Thyroid gland (tissue), 4 donors: Measurements from ENCODE around the gene HECTD2. TPM values are rescaled to one million over a fixed set of nuclear protein-coding genes. Genes with fewer than 3 reads are reported as not detected.

Experiments used
- DNase-seq, 2 donors: peaks; one replicate each; pipeline ENCODE4 v3.0.0-alpha.2; 2019
- H3K27ac ChIP-seq, 3 donors: fragments of 200-600 bp; sonication (generic); 1 replicate in 2 of 3; 2 replicates in 1 of 3; pipeline ENCODE4 v1.5.1; 2016 to 2019; ENCODE audit warnings: mild to moderate bottlenecking in 1 of 3, moderate library complexity in 1 of 3
- H3K27me3 ChIP-seq: fragments of 200-600 bp; sonication (generic); one replicate; pipeline ENCODE4 v1.5.1; 2019
- H3K36me3 ChIP-seq, 2 donors: fragments of 200-600 bp; sonication (generic); one replicate each; pipeline ENCODE4 v1.5.1; 2016 to 2019
- H3K4me1 ChIP-seq, 2 donors: fragments of 200-600 bp; sonication (generic); one replicate each; pipeline ENCODE4 v1.5.1; 2017 to 2019
- H3K4me3 ChIP-seq, 3 donors: fragments of 200-600 bp; sonication (generic); replicated peaks in 1 of 3; 1 replicate in 2 of 3; 2 replicates in 1 of 3; pipeline ENCODE4 v1.5.1; 2016; ENCODE audit warnings: mild to moderate bottlenecking in 1 of 3
- H3K9me3 ChIP-seq: fragments of 200-600 bp; sonication (generic); one replicate; pipeline ENCODE4 v1.5.1; 2017
- POLR2A ChIP-seq, 2 donors: fragments of 450-650 bp; IDR thresholded peaks; one replicate each; pipeline ENCODE4 v1.6.1; 2017; ENCODE audit warnings: antibody characterized with exemption in 2 of 2, mild to moderate bottlenecking in 2 of 2, moderate library complexity in 1 of 2
- WGBS, 2 donors: methylation state at CpG; one replicate each; pipeline ENCODE4 v1.1.5; 2017; 5-methylcytosine and 5-hydroxymethylcytosine counted together
- intact Hi-C: fragments of 100-400 bp; cut with DNase I; formaldehyde crosslinking; loops from one replicate; pipeline ENCODE4 v1.15.1; 2023
- total RNA-seq, 4 donors: library from RNA; depleted of rRNA; stranded (reverse); fragments of >200 nt; gene quantifications; one replicate each; pipeline ENCODE4 v1.2.3, GENCODE V29; 2016
- TF ChIP-seq, protein P1 (sequence below), 6 experiments: fragments of 200-600 bp in 3 of 6; fragments of 450-650 bp in 3 of 6; sonication (generic) in 3 of 6; IDR thresholded peaks; one replicate each; pipeline ENCODE4 v1.5.1; 2016 to 2019; ENCODE audit warnings: antibody characterized with exemption in 6 of 6, mild to moderate bottlenecking in 2 of 6, inconsistent platforms in 1 of 6, moderate library complexity in 1 of 6

The HECTD2 gene
- total RNA-seq, 4 donors from 2014 or later, result 16.0 to 25.2 (median 20.6) TPM

DNA sequence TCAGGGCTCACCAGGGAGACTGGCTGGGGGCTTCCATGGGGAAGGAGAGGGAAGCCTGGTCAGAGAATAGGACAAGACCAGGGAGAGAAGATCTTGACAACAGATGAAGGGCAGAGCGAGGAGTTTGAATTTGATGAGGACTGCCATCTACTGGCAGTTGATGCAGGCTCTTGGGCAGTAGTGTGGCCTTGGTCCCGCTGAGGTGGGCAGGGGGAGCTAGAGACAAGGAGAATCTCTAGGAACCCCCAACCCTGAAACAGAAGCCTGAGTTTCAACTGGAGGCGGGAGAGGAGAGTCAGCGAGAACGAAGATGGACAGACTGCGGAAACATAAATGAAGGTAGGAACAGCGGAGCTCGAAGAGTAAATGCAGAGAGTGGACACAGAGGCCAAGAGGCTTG lies 141.7 kb downstream of the HECTD2 start:
- intact Hi-C loops, result loop anchor here (10.0 kb wide), 1 partner anchor 83 kb away; the partner anchor contains the start of gene PPP1R3C
- TF ChIP-seq, protein P1, sequence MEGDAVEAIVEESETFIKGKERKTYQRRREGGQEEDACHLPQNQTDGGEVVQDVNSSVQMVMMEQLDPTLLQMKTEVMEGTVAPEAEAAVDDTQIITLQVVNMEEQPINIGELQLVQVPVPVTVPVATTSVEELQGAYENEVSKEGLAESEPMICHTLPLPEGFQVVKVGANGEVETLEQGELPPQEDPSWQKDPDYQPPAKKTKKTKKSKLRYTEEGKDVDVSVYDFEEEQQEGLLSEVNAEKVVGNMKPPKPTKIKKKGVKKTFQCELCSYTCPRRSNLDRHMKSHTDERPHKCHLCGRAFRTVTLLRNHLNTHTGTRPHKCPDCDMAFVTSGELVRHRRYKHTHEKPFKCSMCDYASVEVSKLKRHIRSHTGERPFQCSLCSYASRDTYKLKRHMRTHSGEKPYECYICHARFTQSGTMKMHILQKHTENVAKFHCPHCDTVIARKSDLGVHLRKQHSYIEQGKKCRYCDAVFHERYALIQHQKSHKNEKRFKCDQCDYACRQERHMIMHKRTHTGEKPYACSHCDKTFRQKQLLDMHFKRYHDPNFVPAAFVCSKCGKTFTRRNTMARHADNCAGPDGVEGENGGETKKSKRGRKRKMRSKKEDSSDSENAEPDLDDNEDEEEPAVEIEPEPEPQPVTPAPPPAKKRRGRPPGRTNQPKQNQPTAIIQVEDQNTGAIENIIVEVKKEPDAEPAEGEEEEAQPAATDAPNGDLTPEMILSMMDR (IDR thresholded peaks at IDR 0.05), result peak in 3 of 6 experiments; percentile 16 to 32 (median 26)
- no peak for TF ChIP-seq POLR2A (IDR thresholded peaks at IDR 0.05)
- Histone ChIP-seq H3K36me3 (no peaks in the 10 kb centered on the region), H3K4me1 (no peaks in the 10 kb centered on the region), H3K4me3 (no peak overlapping the region), H3K27ac (no peak overlapping the region), H3K27me3 (no peaks in the 10 kb centered on the region), H3K9me3 (no peaks in the 10 kb centered on the region)
- WGBS, 2 donors, result 51 to 52% methylated on average over 8 of the region's 8 CpGs
- peak in 1 of 2 donors; percentile 15 for DNase-seq

DNA sequence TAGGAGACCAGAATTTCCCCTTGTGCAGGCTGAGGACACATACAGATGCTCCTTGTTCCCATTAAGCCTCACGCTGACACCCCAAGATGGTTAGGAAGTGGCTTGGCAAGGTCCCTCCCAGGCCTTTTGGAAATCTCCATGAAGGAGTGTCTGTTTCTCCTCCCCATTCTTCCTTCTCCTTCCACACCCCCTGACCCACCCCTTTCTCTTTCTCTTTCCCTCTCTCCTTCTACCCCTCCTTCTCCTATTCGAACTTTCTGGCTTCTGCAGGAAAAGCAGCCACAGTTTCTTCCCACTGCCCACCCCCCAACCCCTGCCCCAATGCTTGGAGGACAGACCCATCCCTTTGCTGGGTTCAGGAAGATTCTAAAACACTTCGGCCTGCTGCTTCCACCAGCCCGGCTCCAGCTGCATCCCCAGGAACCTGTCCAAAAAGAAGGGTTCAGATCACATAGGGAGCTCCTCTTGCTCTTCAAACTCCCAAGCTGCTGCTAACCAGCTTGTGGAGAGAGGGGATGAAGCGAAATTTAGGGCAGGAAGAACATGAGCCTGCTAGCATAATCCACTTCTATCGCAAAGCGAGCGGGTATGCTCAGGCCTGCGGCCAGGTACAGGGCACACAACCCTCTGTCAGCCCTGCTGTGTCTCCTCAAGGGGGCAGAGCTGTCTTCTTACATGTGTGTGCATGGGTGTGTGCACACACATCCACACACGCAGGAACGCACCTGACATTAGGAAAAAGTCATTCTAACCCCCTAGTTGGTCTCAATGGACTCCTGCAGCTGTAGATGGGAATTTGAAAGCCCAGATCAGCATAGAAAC lies 142.3 kb downstream of the HECTD2 start:
- Histone ChIP-seq H3K36me3 (no peaks in the 10 kb centered on the region), H3K27ac (no peak overlapping the region), H3K27me3 (no peaks in the 10 kb centered on the region), H3K9me3 (no peaks in the 10 kb centered on the region), H3K4me1 (peaks cover 0 to 3% of the 10 kb centered on the region in 2 donors), H3K4me3 (no peak overlapping the region)
- WGBS, 2 donors, result 76 to 78% methylated on average over 9 to 11 of the region's 11 CpGs
- intact Hi-C loops, result loop anchor here (10.0 kb wide), 1 partner anchor 82 kb away; the partner anchor contains the start of gene PPP1R3C
- no peak for TF ChIP-seq POLR2A (IDR thresholded peaks at IDR 0.05)
- TF ChIP-seq, protein P1 (IDR thresholded peaks at IDR 0.05), result peak in 4 of 6 experiments; percentile 5 to 42 (median 35)
- DNase-seq, result peak; percentile 14 to 27

DNA sequence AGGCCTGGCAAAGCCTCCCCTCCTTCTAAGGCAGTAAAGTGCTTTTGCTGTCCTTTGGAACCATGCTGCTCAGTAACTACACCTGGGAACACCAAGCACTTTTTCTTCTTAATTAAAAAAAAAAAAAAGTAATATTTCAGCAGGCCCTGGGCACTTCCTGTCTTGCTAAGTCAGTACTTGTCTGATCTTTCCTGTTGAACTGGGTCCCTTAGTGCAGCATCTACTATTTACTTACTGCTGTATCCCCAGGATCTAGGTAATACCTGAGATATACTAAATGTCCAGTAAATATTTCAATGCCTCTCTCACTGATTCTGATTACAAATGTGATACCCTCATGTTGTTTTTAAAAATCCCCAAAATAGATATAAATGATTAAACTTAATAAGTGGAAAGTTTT lies 145.3 kb downstream of the HECTD2 start:
- intact Hi-C loops, result loop anchor here (10.0 kb wide), 1 partner anchor 79 kb away; the partner anchor contains the start of gene PPP1R3C
- H3K27me3 ChIP-seq, result no peaks in the 10 kb centered on the region
- TF ChIP-seq POLR2A (IDR thresholded peaks at IDR 0.05), result no peak
- TF ChIP-seq, protein P1 (IDR thresholded peaks at IDR 0.05), result no peak
- H3K4me1 ChIP-seq, result peaks cover 0 to 3% of the 10 kb centered on the region in 2 donors
- H3K36me3 ChIP-seq, result no peaks in the 10 kb centered on the region
- no peaks in the 10 kb centered on the region for H3K9me3 ChIP-seq
- no peak overlapping the region for H3K4me3 ChIP-seq
- no peak overlapping the region for H3K27ac ChIP-seq
- no peak for DNase-seq

DNA sequence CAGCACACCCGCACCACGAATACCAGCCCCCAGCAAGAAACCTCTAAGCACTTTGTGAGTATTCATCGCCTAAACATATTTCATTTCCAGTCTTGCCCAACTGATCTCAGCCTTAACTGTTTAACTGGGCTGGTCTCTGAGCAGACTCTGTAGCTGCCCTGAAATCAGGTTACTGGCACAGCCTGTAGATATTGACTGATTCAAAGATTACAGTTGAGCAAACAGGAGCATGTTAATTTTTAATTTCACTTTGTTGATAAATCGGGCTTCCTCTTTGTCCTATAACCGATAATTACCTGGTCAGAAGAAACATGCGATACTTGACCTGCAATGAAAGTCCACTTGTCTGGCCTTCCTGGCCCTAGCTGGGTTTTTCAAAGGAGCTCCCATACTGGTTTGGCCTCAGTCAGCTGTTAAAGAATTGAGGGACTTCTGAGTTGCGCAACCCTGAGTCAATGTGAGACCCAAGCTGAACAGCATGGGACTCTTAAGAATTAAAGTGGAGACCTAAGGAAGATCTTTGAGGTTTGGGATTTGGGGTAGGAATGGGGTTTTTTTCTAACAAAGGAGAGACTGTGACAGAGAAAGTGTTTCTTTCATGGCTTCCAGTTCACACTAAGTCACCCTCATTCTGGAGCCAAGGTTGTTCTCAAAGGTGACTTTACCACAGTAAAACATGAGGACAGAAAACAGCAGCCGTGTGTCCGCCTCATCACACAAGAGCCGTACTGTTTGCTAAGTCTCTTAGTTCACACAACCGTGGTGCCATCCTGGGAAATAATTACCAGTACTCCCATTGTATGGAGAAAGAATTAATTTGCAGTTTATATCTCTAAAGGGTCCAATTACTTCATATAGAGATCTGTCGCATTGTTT lies 146.8 kb downstream of the HECTD2 start:
- Histone ChIP-seq H3K4me1 (peaks cover 0 to 3% of the 10 kb centered on the region in 2 donors), H3K9me3 (no peaks in the 10 kb centered on the region), H3K27me3 (no peaks in the 10 kb centered on the region), H3K4me3 (no peak overlapping the region), H3K36me3 (no peaks in the 10 kb centered on the region), H3K27ac (no peak overlapping the region)
- no peak for DNase-seq
- TF ChIP-seq, protein P1 (IDR thresholded peaks at IDR 0.05), result no peak
- no peak for TF ChIP-seq POLR2A (IDR thresholded peaks at IDR 0.05)
- intact Hi-C loops, result loop anchor here (10.0 kb wide), 1 partner anchor 78 kb away; the partner anchor contains the start of gene PPP1R3C
- WGBS, 2 donors, result 90 to 91% methylated on average over 12 of the region's 12 CpGs
